HepG2 (cell line): ENCODE measurements around the gene PIAS1.

Experiments
- BRCA1 ChIP-seq: sonication (generic); formaldehyde crosslinking; IDR thresholded peaks from 2 replicates; pipeline ENCODE4 v1.4.0; 2020; ENCODE audit warnings: missing genetic modification reagents
- CBX5 ChIP-seq: sonication (generic); formaldehyde crosslinking; IDR thresholded peaks from 2 replicates; pipeline ENCODE4 v1.4.0; 2020; ENCODE audit warnings: missing genetic modification reagents, borderline replicate concordance
- CEBPZ ChIP-seq: IDR thresholded peaks from 2 replicates; pipeline ENCODE4 v1.6.1; 2012; ENCODE audit warnings: low read length, improper control_type of control experiment
- CTCF ChIP-seq: sonication (generic); formaldehyde crosslinking; IDR thresholded peaks from 2 replicates; pipeline ENCODE4 v1.5.0; 2020; ENCODE audit warnings: mild to moderate bottlenecking, missing genetic modification reagents, moderate library complexity
- FOXM1 ChIP-seq: sonication (generic); formaldehyde crosslinking; IDR thresholded peaks from 2 replicates; pipeline ENCODE4 v1.5.0; 2020; ENCODE audit warnings: missing genetic modification reagents
- HES4 ChIP-seq: sonication (generic); formaldehyde crosslinking; IDR thresholded peaks from 2 replicates; pipeline ENCODE4 v1.9.0; 2021; ENCODE audit warnings: mild to moderate bottlenecking, missing genetic modification reagents, borderline replicate concordance
- JUND ChIP-seq: sonication (generic); formaldehyde crosslinking; IDR thresholded peaks from 2 replicates; pipeline ENCODE4 v1.8.0; 2022; ENCODE audit warnings: mild to moderate bottlenecking, missing genetic modification reagents
- MLX ChIP-seq: IDR thresholded peaks from 2 replicates; pipeline ENCODE4 v1.6.1; 2016
- PBX2 ChIP-seq: IDR thresholded peaks from 2 replicates; pipeline ENCODE4 v1.6.1; 2016; ENCODE audit warnings: control low read depth
- SRF ChIP-seq: IDR thresholded peaks from 2 replicates; pipeline ENCODE4 v1.6.1; 2011; ENCODE audit warnings: mild to moderate bottlenecking, low read depth, low read length, moderate library complexity
- TAF1 ChIP-seq: sonication (generic); formaldehyde crosslinking; IDR thresholded peaks from 2 replicates; pipeline ENCODE4 v1.4.0; 2020; ENCODE audit warnings: missing genetic modification reagents
- ZBTB43 ChIP-seq: sonication (generic); formaldehyde crosslinking; conservative IDR thresholded peaks from 2 replicates; pipeline ENCODE4 v1.4.0; 2020; ENCODE audit warnings: missing genetic modification reagents
- ZSCAN12 ChIP-seq: sonication (generic); formaldehyde crosslinking; IDR thresholded peaks from 2 replicates; pipeline ENCODE4 v1.9.0; 2021; ENCODE audit warnings: mild to moderate bottlenecking, missing genetic modification reagents

- TF ChIP-seq TAF1 (CRISPR knock-in tag): no peak
- no peak for TF ChIP-seq MLX
- TF ChIP-seq FOXM1 (CRISPR knock-in tag): no peak
- no peak for TF ChIP-seq HES4 (CRISPR knock-in tag)
- no peak for TF ChIP-seq CEBPZ
- TF ChIP-seq PBX2: no peak
- TF ChIP-seq ZSCAN12: no peak
- TF ChIP-seq ZBTB43 (CRISPR knock-in tag): no peak
- no peak for TF ChIP-seq SRF
- TF ChIP-seq BRCA1 (CRISPR knock-in tag): no peak
- no peak for TF ChIP-seq CBX5 (CRISPR knock-in tag)
- TF ChIP-seq CTCF: no peak
- no peak for TF ChIP-seq JUND (CRISPR knock-in tag)
These were observed 130.7 kb downstream of the PIAS1 start for GRCh38 chr15:68184616-68185480.
